ENCODE data around the gene HOXA10.
A peak's percentile ranks its signal among the peaks of the same experiment; 100 is the strongest.

The HOXA10 gene

DNA sequence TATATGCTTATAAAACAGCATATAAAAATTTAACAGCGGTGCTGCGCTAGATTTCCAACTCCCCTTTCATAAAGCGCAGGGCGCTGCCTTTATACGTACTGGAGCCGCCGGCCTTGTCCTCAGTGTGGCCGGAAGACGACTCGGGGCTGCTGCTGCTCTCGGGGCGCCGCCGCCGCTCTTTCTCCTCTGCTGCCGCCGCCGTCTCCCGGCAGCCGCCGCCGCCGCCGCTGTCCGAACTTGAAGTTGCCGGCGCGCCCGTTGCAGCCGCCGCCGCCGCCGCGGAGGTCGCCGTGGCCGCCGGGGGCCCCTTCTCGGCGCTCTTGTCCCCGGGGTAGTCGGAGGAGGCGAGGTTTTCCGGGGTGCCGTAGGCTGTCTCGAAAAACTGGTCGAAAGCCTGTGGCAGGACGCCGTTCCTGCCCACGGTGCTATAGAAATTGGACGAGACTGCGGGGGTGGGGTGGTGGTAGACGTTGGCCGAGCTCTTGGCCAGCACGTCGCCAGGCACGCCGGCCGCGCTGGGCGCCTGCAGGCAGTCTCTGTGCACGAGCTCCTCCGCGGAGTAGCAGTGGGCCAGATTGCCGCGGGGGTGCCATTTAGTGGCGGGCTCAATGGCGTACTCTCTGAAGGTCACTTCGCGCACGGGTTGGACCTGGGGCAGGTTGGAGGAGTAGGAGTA is 10.4 kb upstream of the HOXA10 start:
- TF ChIP-seq CTCF (IDR thresholded peaks at IDR 0.05; ENCODE audit: insufficient read depth, low read depth, low read length, missing control alignments), result no peak
- peak; percentile 36 for DNase-seq (ENCODE audit: low read depth)
- peak overlapping the region; percentile 30 for H3K4me3 ChIP-seq (ENCODE audit: low read length)

DNA sequence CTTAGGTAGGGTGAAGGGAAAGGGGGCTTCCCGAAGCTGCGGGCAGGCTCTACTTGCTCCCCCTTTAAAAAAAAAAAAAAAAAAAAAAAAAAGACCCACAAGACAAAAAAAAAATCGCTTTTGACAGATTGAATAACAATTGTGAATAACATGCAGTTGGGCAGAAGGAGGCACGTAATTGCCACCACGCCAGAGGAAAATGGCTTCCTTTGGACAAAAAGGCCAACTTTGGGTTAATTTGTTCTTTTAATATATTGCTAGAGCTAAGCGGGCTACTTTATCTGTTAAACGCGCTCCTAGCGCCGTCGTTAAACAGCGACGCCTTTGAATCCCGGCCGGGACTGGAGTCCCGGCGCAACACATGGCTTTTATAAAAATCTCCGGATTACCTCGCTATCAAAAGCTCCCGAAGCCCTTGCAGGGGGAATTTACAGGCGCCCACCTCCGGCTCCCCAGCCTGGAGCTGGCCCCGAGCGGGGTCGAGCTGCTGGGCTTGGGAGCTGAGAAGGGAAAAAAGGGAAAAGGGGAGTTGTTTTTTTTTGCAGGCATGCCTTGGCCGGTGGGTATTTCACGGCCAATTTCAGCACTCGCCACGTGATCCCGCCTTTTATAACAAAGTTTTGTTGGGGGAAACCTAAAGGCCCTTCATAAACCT is 9.7 kb upstream of the HOXA10 start:
- TF ChIP-seq CTCF (IDR thresholded peaks at IDR 0.05; ENCODE audit: insufficient read depth, low read depth, low read length, missing control alignments), result peak; percentile 5
- H3K4me3 ChIP-seq (ENCODE audit: low read length), result peak overlapping the region; percentile 30
- DNase-seq (ENCODE audit: low read depth), result no peak

DNA sequence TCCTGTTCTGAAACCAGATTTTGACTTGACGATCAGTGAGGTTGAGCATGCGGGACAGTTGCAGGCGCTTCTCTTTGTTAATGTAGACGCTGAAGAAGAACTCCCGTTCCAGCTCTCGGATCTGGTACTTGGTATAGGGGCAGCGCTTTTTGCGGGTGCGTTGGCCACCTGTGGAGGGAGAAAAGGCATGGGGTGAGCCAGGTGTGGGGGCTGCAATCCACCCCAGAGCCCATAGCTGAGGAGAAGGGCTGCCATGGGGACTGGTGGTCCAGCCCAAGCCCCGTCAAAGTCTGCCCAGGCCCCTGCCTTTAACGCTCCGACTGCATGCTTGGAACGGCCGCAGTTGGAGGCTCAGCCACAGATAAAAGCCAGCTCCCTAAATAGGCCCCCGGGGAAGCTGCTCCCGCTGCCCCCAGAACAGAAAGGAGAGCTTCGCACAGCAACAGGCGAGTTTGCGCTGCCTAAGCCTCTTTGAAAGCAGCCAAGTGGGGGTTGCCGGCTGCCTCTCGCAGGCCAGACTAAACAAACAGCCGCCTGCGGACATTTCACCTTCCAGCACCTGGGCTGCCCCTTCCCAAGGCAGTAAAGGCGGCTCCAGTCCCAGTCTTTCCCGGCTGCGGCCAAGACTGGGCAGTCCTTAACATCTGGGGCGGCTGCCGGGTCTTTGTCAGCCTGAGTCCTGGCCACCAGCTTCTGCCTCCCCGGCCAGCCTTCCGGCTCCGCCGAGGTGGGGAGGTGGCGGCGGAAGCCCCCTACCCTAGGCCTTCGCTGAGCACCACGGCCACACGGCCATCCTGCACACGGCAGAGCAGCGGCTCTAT is 9.0 kb upstream of the HOXA10 start:
- no peak for DNase-seq (ENCODE audit: low read depth)
- no peak overlapping the region for H3K4me3 ChIP-seq (ENCODE audit: low read length)

DNA sequence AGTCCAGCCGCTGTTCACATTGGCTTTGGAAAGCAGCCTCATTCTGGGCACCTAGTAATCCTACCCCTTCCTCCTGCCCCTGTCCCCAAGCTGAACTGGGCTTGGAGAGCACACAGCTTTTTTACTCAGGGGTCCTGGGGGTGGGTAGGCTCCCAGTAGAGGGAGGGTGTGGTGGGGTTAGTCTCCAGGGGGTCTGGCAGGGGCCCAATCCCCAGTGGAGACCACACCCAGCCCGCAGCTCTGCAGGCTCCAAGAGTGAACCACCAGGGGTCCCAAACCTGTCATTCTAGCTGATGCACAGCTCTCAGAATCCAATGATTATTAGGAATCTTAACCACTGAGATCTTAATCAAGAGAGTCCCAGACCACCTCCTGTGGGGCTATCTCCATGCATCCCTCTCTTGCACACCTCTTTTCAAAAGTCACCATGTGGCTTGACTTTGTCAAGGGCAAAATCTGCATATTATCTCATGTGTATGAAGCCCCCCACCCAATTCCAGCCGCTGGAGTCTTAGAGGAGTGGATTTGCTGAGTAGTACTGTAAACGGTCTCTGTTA is 8.2 kb upstream of the HOXA10 start:
- H3K4me3 ChIP-seq (ENCODE audit: low read length), result no peak overlapping the region
- no peak for TF ChIP-seq CTCF (IDR thresholded peaks at IDR 0.05; ENCODE audit: insufficient read depth, low read depth, low read length, missing control alignments)
- no peak for DNase-seq (ENCODE audit: low read depth)

More for the DNA sequence above, 9.0 kb upstream of the HOXA10 start:
- TF ChIP-seq CTCF (IDR thresholded peaks at IDR 0.05; ENCODE audit: insufficient read depth, low read depth, low read length, missing control alignments), result no peak

- DNase-seq (ENCODE audit: low read depth), result no peak
- H3K4me3 ChIP-seq (ENCODE audit: low read length), result no peak overlapping the region
- TF ChIP-seq CTCF (IDR thresholded peaks at IDR 0.05; ENCODE audit: insufficient read depth, low read depth, low read length, missing control alignments), result no peak
These were observed 7.7 kb upstream of the HOXA10 start for GRCh38 chr7:27181795-27182275.

DNA sequence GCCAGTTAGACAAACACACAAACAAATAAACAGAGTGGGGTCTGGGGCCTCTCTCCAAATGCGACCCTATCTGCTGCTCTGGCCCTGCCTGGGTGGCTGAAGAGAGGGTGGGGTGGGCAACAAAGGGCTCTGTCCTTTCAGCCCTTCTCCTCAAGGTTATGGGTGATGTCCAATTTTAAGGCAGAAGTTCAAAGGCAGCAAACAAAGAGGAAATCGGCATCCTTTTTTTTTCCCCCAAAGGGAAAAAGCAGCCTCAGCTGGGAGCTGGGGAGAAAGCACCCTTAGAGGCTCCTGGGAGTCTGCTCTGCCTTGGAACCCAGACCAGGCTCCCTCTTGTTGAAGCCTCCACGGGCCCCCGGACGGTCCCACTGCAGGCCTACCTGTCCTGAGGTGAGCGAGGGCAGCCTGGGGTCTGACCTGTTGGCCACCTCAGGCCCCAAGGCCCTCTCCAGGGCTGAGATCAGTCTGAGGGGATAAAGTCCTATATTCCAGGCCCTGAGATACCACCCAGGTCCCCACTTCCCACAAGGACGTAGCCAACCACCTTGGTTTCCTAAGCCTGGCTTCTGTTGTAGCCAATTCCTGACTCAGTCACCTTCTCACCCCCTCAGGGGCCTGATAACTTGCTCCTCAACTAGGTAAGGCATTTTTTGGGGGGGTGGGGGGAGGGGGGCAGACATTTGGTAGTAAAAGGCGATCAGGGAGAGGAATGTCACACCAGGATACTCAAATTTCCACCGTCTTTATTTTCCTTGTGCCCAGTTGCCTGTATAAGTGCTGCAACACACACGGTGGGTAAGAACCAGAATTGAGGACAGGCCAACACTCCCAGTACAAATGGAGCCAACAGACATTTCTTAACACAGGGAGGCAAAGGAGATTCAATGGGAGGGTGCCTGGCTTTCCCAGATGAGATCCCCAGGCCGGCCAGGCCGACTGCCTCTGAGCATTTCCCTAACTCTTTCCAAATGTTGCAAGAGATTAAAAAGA is 6.6 kb upstream of the HOXA10 start:
- H3K4me3 ChIP-seq (ENCODE audit: low read length), result no peak overlapping the region
- no peak for DNase-seq (ENCODE audit: low read depth)
- no peak for TF ChIP-seq CTCF (IDR thresholded peaks at IDR 0.05; ENCODE audit: insufficient read depth, low read depth, low read length, missing control alignments)
